HEK293 (cell line): ENCODE results near the gene CCL28.
"Not testable (repeated sequence)": the region's sequence is repeated elsewhere in the genome, so short reads cannot be mapped to it uniquely, and the experiment has no call there.

Experiments used
- ATF2 ChIP-seq: fragments of 450-650 bp; formaldehyde crosslinking; IDR thresholded peaks from 2 replicates; pipeline ENCODE4 v1.5.1; 2016; ENCODE audit warnings: missing biosample characterization, missing genetic modification characterization, low read depth
- CTCF ChIP-seq: fragments of 450-650 bp; formaldehyde crosslinking; IDR thresholded peaks from 2 replicates; pipeline ENCODE4 v1.5.1; 2016; ENCODE audit warnings: missing biosample characterization, missing genetic modification characterization
- REST ChIP-seq: fragments of 450-650 bp; formaldehyde crosslinking; IDR thresholded peaks from 2 replicates; pipeline ENCODE4 v1.5.1; 2016; ENCODE audit warnings: missing biosample characterization, missing genetic modification characterization
- ZBTB21 ChIP-seq: fragments of 450-650 bp; formaldehyde crosslinking; IDR thresholded peaks from 2 replicates; pipeline ENCODE4 v1.5.1; 2017; ENCODE audit warnings: missing biosample characterization, missing genetic modification characterization
- ZBTB8A ChIP-seq: fragments of 450-650 bp; formaldehyde crosslinking; IDR thresholded peaks from 2 replicates; pipeline ENCODE4 v1.5.1; 2016; ENCODE audit warnings: missing biosample characterization, missing genetic modification characterization
- ZNF239 ChIP-seq: fragments of 450-650 bp; formaldehyde crosslinking; IDR thresholded peaks from 2 replicates; pipeline ENCODE4 v1.5.1; 2016; ENCODE audit warnings: missing biosample characterization, missing genetic modification characterization
- ZNF426 ChIP-seq: fragments of 450-650 bp; formaldehyde crosslinking; IDR thresholded peaks from 2 replicates; pipeline ENCODE4 v1.5.1; 2017; ENCODE audit warnings: missing biosample characterization, missing genetic modification characterization, mild to moderate bottlenecking, inconsistent platforms, moderate library complexity
- ZNF623 ChIP-seq: fragments of 450-650 bp; formaldehyde crosslinking; IDR thresholded peaks from 2 replicates; pipeline ENCODE4 v1.5.1; 2016; ENCODE audit warnings: missing biosample characterization, missing genetic modification characterization
- ZNF777 ChIP-seq: fragments of 450-650 bp; formaldehyde crosslinking; IDR thresholded peaks from 2 replicates; pipeline ENCODE4 v1.5.1; 2017; ENCODE audit warnings: missing biosample characterization, missing genetic modification characterization, borderline replicate concordance
- ZSCAN30 ChIP-seq: fragments of 450-650 bp; IDR thresholded peaks from 2 replicates; pipeline ENCODE4 v1.5.1; 2018; ENCODE audit warnings: missing biosample characterization, mild to moderate bottlenecking, missing genetic modification characterization, moderate library complexity
- TF ChIP-seq, protein P1 (sequence below): fragments of 450-650 bp; IDR thresholded peaks from 2 replicates; pipeline ENCODE4 v1.5.1; 2018; ENCODE audit warnings: missing biosample characterization, missing genetic modification characterization
- TF ChIP-seq, protein P2 (sequence below): fragments of 450-650 bp; formaldehyde crosslinking; IDR thresholded peaks from 2 replicates; pipeline ENCODE4 v1.5.1; 2016; ENCODE audit warnings: missing biosample characterization, missing genetic modification characterization, borderline replicate concordance
- TF ChIP-seq, protein P3 (sequence below): fragments of 450-650 bp; formaldehyde crosslinking; IDR thresholded peaks from 2 replicates; pipeline ENCODE4 v1.5.1; 2016; ENCODE audit warnings: missing biosample characterization, missing genetic modification characterization

DNA sequence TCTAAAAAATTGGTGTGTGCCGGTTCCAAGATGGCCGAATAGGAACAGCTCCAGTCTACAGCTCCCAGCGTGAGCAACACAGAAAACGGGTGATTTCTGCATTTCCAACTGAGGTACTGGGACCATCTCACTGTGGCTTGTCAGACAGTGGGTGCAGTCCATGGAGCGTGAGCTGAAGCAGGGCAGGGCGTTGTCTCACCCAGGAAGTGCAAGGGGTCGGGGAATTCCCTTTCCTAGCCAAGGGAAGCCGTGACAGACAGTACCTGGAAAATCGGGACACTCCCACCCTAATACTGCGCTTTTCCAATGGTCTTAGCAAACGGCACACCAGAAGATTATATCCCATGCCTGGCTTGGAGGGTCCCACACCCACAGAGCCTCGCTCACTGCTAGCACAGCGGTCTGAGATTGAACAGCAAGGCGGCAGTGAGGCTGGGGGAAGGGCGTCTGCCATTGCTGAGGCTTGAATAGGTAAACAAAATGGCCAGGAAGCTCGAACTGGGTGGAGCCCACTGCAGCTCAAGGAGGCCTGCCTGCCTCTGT lies 9.6 kb downstream of the CCL28 start:
- not testable (repeated sequence) for TF ChIP-seq ATF2 (tag by site-specific recombination); ZBTB8A (tag by site-specific recombination); ZBTB21 (tag by site-specific recombination); CTCF (tag by site-specific recombination); ZNF239; ZSCAN30 (tag by site-specific recombination); ZNF777 (tag by site-specific recombination); REST; ZNF426; ZNF623 (tag by site-specific recombination)
- TF ChIP-seq, protein P1, sequence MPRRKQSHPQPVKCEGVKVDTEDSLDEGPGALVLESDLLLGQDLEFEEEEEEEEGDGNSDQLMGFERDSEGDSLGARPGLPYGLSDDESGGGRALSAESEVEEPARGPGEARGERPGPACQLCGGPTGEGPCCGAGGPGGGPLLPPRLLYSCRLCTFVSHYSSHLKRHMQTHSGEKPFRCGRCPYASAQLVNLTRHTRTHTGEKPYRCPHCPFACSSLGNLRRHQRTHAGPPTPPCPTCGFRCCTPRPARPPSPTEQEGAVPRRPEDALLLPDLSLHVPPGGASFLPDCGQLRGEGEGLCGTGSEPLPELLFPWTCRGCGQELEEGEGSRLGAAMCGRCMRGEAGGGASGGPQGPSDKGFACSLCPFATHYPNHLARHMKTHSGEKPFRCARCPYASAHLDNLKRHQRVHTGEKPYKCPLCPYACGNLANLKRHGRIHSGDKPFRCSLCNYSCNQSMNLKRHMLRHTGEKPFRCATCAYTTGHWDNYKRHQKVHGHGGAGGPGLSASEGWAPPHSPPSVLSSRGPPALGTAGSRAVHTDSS (tag by site-specific recombination), result not testable (repeated sequence)
- TF ChIP-seq, protein P2, sequence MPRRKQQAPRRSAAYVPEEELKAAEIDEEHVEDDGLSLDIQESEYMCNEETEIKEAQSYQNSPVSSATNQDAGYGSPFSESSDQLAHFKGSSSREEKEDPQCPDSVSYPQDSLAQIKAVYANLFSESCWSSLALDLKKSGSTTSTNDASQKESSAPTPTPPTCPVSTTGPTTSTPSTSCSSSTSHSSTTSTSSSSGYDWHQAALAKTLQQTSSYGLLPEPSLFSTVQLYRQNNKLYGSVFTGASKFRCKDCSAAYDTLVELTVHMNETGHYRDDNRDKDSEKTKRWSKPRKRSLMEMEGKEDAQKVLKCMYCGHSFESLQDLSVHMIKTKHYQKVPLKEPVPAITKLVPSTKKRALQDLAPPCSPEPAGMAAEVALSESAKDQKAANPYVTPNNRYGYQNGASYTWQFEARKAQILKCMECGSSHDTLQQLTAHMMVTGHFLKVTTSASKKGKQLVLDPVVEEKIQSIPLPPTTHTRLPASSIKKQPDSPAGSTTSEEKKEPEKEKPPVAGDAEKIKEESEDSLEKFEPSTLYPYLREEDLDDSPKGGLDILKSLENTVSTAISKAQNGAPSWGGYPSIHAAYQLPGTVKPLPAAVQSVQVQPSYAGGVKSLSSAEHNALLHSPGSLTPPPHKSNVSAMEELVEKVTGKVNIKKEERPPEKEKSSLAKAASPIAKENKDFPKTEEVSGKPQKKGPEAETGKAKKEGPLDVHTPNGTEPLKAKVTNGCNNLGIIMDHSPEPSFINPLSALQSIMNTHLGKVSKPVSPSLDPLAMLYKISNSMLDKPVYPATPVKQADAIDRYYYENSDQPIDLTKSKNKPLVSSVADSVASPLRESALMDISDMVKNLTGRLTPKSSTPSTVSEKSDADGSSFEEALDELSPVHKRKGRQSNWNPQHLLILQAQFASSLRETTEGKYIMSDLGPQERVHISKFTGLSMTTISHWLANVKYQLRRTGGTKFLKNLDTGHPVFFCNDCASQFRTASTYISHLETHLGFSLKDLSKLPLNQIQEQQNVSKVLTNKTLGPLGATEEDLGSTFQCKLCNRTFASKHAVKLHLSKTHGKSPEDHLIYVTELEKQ, result not testable (repeated sequence)
- TF ChIP-seq, protein P3, sequence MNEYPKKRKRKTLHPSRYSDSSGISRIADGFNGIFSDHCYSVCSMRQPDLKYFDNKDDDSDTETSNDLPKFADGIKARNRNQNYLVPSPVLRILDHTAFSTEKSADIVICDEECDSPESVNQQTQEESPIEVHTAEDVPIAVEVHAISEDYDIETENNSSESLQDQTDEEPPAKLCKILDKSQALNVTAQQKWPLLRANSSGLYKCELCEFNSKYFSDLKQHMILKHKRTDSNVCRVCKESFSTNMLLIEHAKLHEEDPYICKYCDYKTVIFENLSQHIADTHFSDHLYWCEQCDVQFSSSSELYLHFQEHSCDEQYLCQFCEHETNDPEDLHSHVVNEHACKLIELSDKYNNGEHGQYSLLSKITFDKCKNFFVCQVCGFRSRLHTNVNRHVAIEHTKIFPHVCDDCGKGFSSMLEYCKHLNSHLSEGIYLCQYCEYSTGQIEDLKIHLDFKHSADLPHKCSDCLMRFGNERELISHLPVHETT (tag by site-specific recombination), result not testable (repeated sequence)
